Measurements from ENCODE around the gene KIF14. TPM values are rescaled to one million over a fixed set of nuclear protein-coding genes. Genes with fewer than 3 reads are reported as not detected.

The KIF14 gene
- total and polyA plus RNA-seq, 2 of the 4 experiments (the other 2 are of a cell fraction): 2.3 to 4.7 TPM

DNA sequence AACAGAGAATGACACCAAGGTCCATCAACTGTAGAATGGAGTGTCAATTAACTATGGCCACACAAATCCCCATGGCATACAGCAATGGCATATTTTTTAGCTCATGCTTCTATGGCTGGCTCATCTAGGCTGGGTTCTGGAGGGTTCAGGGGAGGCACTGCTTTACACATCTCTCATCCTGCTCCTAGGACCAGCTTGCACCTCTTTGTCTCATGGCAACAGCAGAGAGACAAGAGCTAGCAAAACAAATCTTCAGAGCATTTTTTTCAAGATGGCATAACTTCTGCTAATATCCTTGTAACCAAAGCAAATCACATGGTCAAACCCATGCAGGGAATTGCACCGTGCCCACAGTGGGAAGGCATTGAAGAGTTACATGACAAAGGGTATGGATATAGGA is 82.4 kb downstream of the KIF14 start:
- CTCF ChIA-PET: interaction anchor here (1.7 kb wide), 1 partner anchor 20 kb away, joined by 7 read pairs; no protein-coding TSS in a partner anchor
- DNase-seq: no peak
- Histone ChIP-seq H4K5ac (ENCODE audit: low read depth, low read length) (no peak overlapping the region), H3K4me1 (ENCODE audit: control insufficient read depth, insufficient read depth, low read length) (no peaks in the 10 kb centered on the region), H3K14ac (replicated peaks; ENCODE audit: low read depth, low read length) (no peak overlapping the region), H3K9ac (ENCODE audit: low read depth, low read length) (no peak overlapping the region), H4K20me1 (ENCODE audit: insufficient read depth, low read length) (no peaks in the 10 kb centered on the region), H3K79me1 (ENCODE audit: low read depth in 1 of 2, low read length in 2 of 2) (no peaks in the 10 kb centered on the region), H3K36me3 (ENCODE audit: control insufficient read depth, insufficient read depth, low read length) (no peaks in the 10 kb centered on the region), H3K9me1 (ENCODE audit: insufficient read depth, low read length) (no peaks in the 10 kb centered on the region), H4K8ac (ENCODE audit: low read depth in 2 of 2, low read length in 2 of 2) (no peak overlapping the region), H2BK120ac (ENCODE audit: low read depth, low read length) (no peak overlapping the region), H3K9me3 (ENCODE audit: control insufficient read depth, insufficient read depth, low read length) (no peaks in the 10 kb centered on the region), H3K27me3 (ENCODE audit: control insufficient read depth, insufficient read depth, low read length) (no peaks in the 10 kb centered on the region), H3K4ac (ENCODE audit: low read depth, low read length) (no peak overlapping the region), H3K4me2 (ENCODE audit: low read depth, low read length) (no peak overlapping the region), H3K23ac (ENCODE audit: low read depth, low read length) (no peak overlapping the region), H3K18ac (ENCODE audit: low read depth, low read length) (no peak overlapping the region), H3K4me3 (ENCODE audit: insufficient read depth, low read depth, low read length) (no peak overlapping the region), H2AK9ac (replicated peaks; ENCODE audit: low read depth, low read length, poor library complexity) (no peak overlapping the region), H3K56ac (ENCODE audit: extremely low read depth, insufficient read depth, low read length) (no peak overlapping the region), H4K91ac (ENCODE audit: insufficient read depth, low read depth, low read length) (no peak overlapping the region), H2BK5ac (ENCODE audit: low read depth, low read length, poor library complexity, severe bottlenecking) (no peak overlapping the region), H2AFZ (replicated peaks; ENCODE audit: low read length, poor library complexity) (no peak overlapping the region), H2BK15ac (ENCODE audit: low read depth, low read length) (no peak overlapping the region), H2BK20ac (ENCODE audit: low read depth, low read length) (no peak overlapping the region), H2AK5ac (ENCODE audit: low read depth, low read length) (no peak overlapping the region), H3K27ac (ENCODE audit: insufficient read depth, low read length) (no peak overlapping the region)
- POLR2A ChIA-PET (ENCODE audit: unreplicated experiment): no interaction called here
- in situ Hi-C loops (cut with MboI; ENCODE audit: low sequenced_read_pairs): no loop called here
- ATAC-seq (ENCODE audit: low read depth): no peak
- TF ChIP-seq, protein P1, sequence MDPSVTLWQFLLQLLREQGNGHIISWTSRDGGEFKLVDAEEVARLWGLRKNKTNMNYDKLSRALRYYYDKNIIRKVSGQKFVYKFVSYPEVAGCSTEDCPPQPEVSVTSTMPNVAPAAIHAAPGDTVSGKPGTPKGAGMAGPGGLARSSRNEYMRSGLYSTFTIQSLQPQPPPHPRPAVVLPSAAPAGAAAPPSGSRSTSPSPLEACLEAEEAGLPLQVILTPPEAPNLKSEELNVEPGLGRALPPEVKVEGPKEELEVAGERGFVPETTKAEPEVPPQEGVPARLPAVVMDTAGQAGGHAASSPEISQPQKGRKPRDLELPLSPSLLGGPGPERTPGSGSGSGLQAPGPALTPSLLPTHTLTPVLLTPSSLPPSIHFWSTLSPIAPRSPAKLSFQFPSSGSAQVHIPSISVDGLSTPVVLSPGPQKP (IDR thresholded peaks at IDR 0.05; ENCODE audit: borderline replicate concordance, low read depth, low read length): no peak
- TF ChIP-seq, protein P2, sequence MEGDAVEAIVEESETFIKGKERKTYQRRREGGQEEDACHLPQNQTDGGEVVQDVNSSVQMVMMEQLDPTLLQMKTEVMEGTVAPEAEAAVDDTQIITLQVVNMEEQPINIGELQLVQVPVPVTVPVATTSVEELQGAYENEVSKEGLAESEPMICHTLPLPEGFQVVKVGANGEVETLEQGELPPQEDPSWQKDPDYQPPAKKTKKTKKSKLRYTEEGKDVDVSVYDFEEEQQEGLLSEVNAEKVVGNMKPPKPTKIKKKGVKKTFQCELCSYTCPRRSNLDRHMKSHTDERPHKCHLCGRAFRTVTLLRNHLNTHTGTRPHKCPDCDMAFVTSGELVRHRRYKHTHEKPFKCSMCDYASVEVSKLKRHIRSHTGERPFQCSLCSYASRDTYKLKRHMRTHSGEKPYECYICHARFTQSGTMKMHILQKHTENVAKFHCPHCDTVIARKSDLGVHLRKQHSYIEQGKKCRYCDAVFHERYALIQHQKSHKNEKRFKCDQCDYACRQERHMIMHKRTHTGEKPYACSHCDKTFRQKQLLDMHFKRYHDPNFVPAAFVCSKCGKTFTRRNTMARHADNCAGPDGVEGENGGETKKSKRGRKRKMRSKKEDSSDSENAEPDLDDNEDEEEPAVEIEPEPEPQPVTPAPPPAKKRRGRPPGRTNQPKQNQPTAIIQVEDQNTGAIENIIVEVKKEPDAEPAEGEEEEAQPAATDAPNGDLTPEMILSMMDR (conservative IDR thresholded peaks at IDR 0.05; ENCODE audit: low read depth, low read length): no peak
- TF ChIP-seq SMC3 (IDR thresholded peaks at IDR 0.05; ENCODE audit: low read depth, low read length) (no peak), CHD1 (IDR thresholded peaks at IDR 0.05; ENCODE audit: low read depth, low read length) (no peak), RAD21 (IDR thresholded peaks at IDR 0.05; ENCODE audit: low read length) (no peak), POLR2A (IDR thresholded peaks at IDR 0.05; ENCODE audit: low read depth, low read length) (no peak), FOS (IDR thresholded peaks at IDR 0.05; ENCODE audit: low read depth, low read length) (no peak), BHLHE40 (IDR thresholded peaks at IDR 0.05; ENCODE audit: low read depth, low read length) (no peak), NFE2L2 (IDR thresholded peaks at IDR 0.05; ENCODE audit: low read depth, low read length) (no peak), MXI1 (IDR thresholded peaks at IDR 0.05; ENCODE audit: borderline replicate concordance, low read depth, low read length) (no peak), RFX5 (IDR thresholded peaks at IDR 0.05; ENCODE audit: low read depth, low read length) (no peak), RCOR1 (IDR thresholded peaks at IDR 0.05; ENCODE audit: insufficient replicate concordance, low read length) (no peak), CEBPB (IDR thresholded peaks at IDR 0.05; ENCODE audit: low read depth, low read length) (no peak)
- TF ChIP-seq, protein P3, sequence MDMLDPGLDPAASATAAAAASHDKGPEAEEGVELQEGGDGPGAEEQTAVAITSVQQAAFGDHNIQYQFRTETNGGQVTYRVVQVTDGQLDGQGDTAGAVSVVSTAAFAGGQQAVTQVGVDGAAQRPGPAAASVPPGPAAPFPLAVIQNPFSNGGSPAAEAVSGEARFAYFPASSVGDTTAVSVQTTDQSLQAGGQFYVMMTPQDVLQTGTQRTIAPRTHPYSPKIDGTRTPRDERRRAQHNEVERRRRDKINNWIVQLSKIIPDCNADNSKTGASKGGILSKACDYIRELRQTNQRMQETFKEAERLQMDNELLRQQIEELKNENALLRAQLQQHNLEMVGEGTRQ (IDR thresholded peaks at IDR 0.05; ENCODE audit: low read depth, low read length): no peak
- no CpG with 5 or more reads among the region's 1 CpG for WGBS, 2 experiments (ENCODE audit: extremely low coverage in 2 of 2, insufficient read length in 1 of 2)
- intact Hi-C loops (cut with micrococcal nuclease): no loop called here
- no TSS peak for BruUV-seq (replicated peaks)
- dilution Hi-C loops (cut with HindIII; ENCODE audit: low sequenced_read_pairs, unreplicated experiment): no loop called here

All from IMR-90 (cell line).